GOT3 (cell line): ENCODE results near the gene SORD.
"Not testable (repeated sequence)": the region's sequence is repeated elsewhere in the genome, so short reads cannot be mapped to it uniquely, and the experiment has no call there.

Experiments used
- DNase-seq: peaks from one replicate; lab custom pipeline; 2025; ENCODE audit warnings: mixed read lengths; lab: John Stamatoyannopoulos, UW

SORD gene

GRCh38 chr15:45062301-45062700 lies 39.3 kb downstream of the SORD start:
- DNase-seq, result not testable (repeated sequence)

DNA sequence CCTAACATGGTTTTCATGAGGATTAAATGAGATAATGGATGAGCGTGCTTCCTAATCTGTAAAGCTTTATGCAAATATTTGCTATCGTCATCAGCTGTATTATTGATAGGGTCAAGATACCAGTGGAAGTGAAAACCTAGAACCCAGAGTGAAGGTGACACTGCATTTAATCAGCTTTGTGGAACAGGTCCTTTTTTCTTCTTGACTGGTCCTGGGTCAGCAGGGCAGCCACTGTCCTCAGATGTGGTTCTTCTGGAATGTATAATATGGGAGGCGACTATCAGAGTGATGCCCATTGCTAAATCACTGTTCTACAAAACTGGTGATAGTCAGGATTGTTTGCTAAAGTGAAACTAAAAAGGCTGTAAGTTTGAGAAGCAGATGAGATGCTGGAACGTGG lies 41.4 kb downstream of the SORD start:
- DNase-seq, result no peak

- not testable (repeated sequence) for DNase-seq
Measured at GRCh38 chr15:45069942-45070360, 47.0 kb downstream of the SORD start.

DNA sequence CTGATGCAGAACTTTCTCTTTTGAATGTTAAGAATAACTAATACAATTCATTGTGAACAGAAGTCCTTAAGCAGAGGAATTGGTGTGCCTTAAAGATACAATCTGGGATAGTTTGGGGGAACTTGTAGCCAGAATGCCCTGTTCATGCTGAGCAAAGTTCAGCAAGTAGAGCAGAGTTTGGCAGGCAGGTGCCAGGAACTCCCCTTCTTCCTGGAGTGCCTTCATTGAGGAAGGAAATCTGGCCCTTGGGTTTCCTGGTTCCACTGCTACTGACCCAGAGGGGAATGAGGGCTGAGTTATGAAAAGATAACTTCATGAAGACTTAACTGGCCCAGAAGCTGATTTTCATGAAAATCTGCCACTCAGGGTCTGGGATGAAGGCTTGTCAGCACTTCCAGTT lies 50.6 kb downstream of the SORD start:
- DNase-seq, result not testable (repeated sequence)

DNA sequence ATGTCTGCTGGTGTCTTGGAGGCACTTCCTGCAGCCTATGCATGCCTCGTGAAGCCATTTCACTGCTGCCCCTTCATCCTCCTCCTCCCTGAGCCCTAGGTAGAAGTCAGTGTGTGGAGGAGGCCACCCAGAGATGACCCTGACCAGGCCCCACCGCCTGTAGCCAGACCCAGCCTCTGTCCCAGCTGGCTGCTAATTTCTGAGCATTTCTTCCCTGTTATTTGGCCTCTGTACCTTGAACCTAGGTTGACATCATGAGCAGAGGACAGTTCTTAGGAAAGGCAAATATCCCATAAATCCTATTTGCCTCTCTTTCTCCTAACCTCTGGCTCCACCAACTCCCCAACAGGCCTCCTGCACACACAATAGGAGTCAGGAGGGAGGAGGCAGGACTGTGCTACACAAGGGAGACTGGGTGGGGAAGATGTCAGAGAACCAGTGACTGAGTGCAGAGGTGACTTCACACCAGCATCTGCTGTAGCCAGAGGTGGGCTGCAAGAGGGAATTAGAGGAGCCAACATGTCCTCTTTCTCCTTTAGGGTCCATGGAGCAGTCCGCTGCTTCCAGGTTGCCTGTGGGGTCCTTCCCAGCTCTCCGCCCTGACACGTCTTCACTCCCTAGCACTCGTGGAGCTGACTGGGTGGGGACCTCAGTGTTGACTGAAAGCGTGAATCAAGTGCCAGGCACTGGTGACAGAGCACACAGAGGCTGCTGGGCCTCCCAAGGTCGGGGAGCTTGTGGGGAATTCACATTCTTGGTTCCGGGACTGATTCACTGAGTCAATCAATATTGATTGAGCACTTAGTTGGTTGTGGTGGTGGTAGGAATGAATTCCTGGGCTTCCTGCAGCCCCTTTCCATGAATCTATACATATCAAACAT lies 52.7 kb downstream of the SORD start:
- DNase-seq, result not testable (repeated sequence)

DNA sequence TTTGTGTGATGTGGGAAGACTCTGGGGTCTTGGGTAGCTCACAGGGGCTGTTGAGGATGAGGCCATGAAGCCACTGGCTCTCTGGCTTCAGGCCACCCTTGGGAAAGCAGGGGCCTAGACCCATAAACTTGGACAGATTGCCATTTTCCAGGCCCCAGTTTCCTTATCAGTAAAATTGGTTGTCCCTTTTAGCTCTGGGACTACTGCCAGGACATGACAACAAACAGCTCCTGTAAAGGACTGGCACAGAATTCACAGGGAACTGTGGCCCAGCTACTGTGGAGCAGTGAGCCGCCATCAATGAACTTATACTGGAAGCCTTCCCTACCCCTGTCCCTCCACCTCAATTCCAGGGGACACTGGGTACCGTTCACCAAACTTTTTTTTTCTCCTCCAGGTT lies 54.4 kb downstream of the SORD start:
- DNase-seq, result not testable (repeated sequence)

DNA sequence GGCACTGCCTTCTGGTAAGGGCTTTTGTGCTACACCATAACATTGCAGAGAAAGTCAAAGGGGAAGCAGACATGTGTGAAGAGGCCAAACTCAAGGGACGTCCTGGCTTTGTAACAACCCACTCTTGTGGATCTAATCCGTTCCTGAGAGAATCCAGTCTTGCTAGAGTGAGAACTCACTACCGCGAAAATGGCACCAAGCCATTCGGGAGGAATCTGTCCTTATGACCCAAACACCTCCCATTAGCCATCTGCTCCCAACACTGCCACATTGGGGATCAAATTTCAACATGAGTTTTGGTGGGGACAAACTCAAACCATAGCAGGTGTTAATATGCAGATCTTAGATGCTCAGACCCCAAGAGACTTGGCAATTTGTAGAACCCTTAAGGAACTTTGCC lies 56.2 kb downstream of the SORD start:
- DNase-seq, result not testable (repeated sequence)

DNA sequence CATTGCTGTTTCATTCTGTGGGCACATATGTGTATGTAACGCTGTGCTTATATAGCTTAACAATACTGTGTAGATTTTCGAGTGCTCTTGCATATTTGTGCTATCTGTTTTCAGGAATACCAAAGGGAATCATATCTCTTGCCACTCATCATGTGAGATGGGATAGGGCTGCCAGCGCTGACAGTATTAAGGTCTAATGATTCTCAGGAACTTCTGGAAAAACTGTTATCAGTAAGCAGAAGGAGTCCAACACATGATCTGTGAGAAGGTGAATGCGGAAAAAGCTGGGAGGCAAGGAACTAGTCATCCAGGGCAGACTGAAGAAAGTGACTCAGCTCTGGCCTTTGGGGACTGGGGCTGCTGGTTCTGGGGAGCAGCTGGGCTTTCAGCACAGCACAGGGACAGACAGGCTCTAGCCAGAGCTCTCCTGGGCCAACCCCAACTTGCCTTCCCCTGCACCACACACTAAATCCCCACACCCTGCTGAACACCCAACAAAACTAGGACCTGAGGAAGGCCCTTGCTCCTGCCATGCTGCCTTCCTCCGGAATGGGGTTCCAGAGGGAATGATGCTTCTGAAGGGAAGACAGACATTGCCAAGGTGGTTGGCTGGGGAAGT lies 56.7 kb downstream of the SORD start:
- DNase-seq, result not testable (repeated sequence)

- DNase-seq, result not testable (repeated sequence)
Measured at GRCh38 chr15:45080593-45080992, 57.6 kb downstream of the SORD start.

GRCh38 chr15:45082412-45082811 lies 59.4 kb downstream of the SORD start:
- not testable (repeated sequence) for DNase-seq

DNA sequence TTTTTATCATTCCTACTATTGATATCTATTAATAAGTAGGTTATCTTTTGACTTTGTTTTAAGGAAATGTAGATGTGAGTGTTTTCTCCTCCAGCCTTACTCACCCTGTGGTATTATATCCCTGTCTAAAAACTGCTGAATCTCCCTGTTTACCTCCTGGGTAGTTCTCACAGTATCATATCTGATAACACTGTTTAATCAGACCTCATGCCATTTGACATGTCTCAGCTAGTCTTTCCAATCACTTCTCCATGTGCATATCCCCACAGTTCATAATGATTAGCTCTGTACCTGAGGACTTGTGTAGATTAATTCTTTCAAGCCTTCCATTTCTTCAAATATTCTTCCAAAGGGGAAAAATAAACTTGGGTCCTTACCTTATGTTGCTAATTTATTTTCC lies 60.2 kb downstream of the SORD start:
- DNase-seq, result no peak

GRCh38 chr15:45084163-45084562 lies 61.2 kb downstream of the SORD start:
- no peak for DNase-seq

GRCh38 chr15:45087513-45087912 lies 64.5 kb downstream of the SORD start:
- no peak for DNase-seq

- DNase-seq, result no peak
Measured at GRCh38 chr15:45088801-45089711, 66.1 kb downstream of the SORD start.

GRCh38 chr15:45089712-45090373 lies 66.8 kb downstream of the SORD start:
- DNase-seq, result no peak

DNA sequence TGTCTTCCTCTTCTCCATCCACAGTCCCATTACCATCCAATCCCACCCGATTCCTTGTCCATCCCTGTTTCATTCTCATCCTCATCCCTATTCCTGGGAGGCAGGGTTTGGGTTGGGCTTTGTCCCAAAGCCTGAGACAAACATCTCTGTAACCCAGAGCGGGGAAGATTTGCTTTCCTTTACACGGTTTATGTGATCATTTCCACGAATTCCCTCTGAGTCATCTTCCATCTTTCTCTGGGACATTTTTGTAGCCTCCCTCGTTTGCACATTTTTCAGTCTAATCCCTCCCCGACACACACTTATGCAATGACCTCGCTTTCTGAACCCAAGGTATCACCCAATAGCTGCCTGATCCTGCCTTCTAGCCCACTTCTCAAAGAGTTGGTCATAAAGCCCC lies 68.2 kb downstream of the SORD start:
- DNase-seq, result no peak

DNA sequence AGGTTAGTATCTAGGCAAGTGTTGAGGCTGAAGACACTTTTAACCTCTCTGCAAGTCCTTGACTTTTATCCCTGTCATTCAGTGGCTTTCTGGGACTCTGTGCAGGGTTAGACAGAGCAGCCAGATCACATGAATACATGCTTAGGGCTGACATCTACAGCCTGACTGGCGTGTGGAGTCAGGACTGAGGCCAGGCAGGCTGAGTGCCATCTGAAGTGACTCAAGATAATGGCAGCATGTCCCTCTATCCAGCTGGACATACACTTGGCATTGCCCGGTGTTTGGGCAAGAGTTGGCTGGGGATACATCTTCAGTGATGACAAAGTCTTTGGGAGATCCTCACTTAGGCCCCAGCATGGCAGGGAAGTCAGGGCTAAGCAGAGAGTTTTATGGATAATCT lies 68.6 kb downstream of the SORD start:
- no peak for DNase-seq

DNA sequence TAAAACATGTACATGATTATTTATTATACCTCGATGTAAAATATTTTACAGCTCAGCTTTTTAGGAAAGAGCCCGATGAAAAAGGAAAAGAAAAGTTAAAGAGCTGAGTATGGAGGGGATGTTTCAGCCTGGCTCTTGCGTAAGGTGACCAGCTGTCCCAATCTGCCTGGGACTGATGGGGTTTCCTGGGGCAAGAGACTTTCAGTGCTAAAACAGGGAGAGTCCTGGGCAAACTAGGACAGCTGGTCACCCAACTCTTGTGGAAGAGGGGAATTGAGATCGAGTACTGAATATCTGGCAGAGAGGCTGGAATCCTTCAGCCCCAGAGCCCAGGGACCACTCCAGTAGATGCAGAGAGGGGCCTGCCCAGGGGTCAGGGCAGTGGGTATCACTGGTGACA lies 70.0 kb downstream of the SORD start:
- no peak for DNase-seq

GRCh38 chr15:45093622-45094357 lies 70.8 kb downstream of the SORD start:
- no peak for DNase-seq

GRCh38 chr15:45094358-45094730 lies 71.3 kb downstream of the SORD start:
- no peak for DNase-seq

- no peak for DNase-seq
Measured at GRCh38 chr15:45095661-45096060, 72.7 kb downstream of the SORD start.
